Body of pancreas (tissue), 4 donors: ENCODE measurements around the gene CTDSP2.

ENCODE experiments used
- CTCF ChIP-seq, 7 experiments: fragments of 450-650 bp in 4 of 7; fragments of 200-600 bp in 3 of 7; sonication (generic) in 3 of 7; IDR thresholded peaks; one replicate each; pipeline ENCODE4 v1.5.1; 2016 to 2019; ENCODE audit warnings: antibody characterized with exemption in 7 of 7
- POLR2A ChIP-seq, 3 donors: fragments of 450-650 bp; IDR thresholded peaks; one replicate each; pipeline ENCODE4 v1.6.1; 2016; ENCODE audit warnings: antibody characterized with exemption in 3 of 3, mild to moderate bottlenecking in 2 of 3

- TF ChIP-seq POLR2A (IDR thresholded peaks at IDR 0.05): no peak
- no peak for TF ChIP-seq CTCF (IDR thresholded peaks at IDR 0.05)
These were observed 49.0 kb upstream of the CTDSP2 start for GRCh38 chr12:57895389-57896114.
